ENCODE results near the gene ZNF438.

DNA sequence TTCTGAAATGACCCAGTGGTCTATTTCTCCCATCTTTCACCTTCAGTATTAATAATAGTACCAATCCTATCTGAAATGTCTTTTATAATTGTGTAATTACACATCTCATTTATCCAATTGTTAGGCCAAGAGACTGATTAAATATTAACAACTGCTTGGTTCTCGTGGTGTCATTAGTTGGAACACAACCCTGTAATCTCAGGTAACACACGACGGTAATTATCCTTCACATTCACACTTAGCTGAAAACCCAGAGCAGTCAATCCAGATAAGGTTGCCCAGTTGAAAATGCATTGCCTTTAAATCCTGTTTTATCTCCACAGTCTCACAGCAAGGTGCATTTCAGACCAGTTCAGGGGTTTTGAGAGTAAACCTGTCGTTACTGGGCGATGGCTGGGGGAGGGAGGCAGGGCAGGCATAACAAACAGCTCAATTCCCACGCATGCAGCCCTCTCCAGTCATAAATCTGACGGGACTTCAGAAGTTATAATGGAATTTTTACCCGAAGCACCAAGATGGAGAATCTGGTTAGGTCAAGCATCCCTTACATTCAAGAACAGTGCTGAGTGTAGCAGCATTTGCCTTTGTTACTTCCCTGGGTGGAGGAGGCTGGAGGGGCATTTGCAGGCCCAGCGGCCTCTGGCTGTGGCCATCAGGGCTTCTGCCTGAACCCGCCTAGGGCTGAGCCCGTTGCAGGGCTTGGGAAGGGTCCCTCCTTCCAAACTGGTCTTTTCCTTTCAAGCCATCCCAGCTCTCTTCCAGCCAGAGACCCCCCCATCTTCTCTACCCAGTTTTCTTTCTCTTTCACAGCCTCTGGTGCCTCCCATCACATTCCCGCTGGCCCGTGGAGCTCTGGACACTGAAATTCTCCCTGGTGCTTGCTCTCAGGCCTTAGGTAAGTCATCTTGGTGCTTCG is 201.1 kb downstream of the ZNF438 start:
- TF ChIP-seq EP300 (IDR thresholded peaks at IDR 0.05; ENCODE audit: borderline replicate concordance in 1 of 2, control insufficient read depth in 1 of 2, low read depth in 2 of 2, low read length in 2 of 2) (no peak), ESRRA (IDR thresholded peaks at IDR 0.05; ENCODE audit: low read length) (no peak), ATF7 (IDR thresholded peaks at IDR 0.05; ENCODE audit: low read depth) (no peak), KLF5 (IDR thresholded peaks at IDR 0.05; ENCODE audit: partially characterized antibody) (no peak), EGR1 (IDR thresholded peaks at IDR 0.05; ENCODE audit: borderline replicate concordance in 1 of 2, low read depth in 2 of 2, low read length in 2 of 2) (no peak), GABPA (IDR thresholded peaks at IDR 0.05; ENCODE audit: low read depth) (no peak)
- TF ChIP-seq, protein P1, sequence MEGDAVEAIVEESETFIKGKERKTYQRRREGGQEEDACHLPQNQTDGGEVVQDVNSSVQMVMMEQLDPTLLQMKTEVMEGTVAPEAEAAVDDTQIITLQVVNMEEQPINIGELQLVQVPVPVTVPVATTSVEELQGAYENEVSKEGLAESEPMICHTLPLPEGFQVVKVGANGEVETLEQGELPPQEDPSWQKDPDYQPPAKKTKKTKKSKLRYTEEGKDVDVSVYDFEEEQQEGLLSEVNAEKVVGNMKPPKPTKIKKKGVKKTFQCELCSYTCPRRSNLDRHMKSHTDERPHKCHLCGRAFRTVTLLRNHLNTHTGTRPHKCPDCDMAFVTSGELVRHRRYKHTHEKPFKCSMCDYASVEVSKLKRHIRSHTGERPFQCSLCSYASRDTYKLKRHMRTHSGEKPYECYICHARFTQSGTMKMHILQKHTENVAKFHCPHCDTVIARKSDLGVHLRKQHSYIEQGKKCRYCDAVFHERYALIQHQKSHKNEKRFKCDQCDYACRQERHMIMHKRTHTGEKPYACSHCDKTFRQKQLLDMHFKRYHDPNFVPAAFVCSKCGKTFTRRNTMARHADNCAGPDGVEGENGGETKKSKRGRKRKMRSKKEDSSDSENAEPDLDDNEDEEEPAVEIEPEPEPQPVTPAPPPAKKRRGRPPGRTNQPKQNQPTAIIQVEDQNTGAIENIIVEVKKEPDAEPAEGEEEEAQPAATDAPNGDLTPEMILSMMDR (IDR thresholded peaks at IDR 0.05 in 2 of 3, conservative IDR thresholded peaks at IDR 0.05 in 1 of 3; ENCODE audit: control insufficient read depth in 2 of 3, extremely low read depth in 1 of 3, insufficient read depth in 1 of 3, low read depth in 3 of 3, low read length in 3 of 3): no peak
- TF ChIP-seq, protein P2, sequence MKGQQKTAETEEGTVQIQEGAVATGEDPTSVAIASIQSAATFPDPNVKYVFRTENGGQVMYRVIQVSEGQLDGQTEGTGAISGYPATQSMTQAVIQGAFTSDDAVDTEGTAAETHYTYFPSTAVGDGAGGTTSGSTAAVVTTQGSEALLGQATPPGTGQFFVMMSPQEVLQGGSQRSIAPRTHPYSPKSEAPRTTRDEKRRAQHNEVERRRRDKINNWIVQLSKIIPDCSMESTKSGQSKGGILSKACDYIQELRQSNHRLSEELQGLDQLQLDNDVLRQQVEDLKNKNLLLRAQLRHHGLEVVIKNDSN (IDR thresholded peaks at IDR 0.05; ENCODE audit: borderline replicate concordance, extremely low read length, insufficient read depth, low read depth, low read length): no peak
